Activated CD4-positive, alpha-beta T cell treated with anti-CD3 and anti-CD28 coated beads, Interleukin-2, amount 50 U/mL, for 24 hours (primary cell): ENCODE data around the gene CIB1.
A peak's percentile ranks its signal among the peaks of the same experiment; 100 is the strongest.

Experiments
- DNase-seq, 2 donors: peaks; one replicate each; pipeline ENCODE4 v3.0.0-alpha.2; 2020; ENCODE audit warnings: low read depth in 1 of 2, low spot score in 1 of 2

Gene CIB1

GRCh38 chr15:90219421-90220141, 14.2 kb downstream of the CIB1 start:
- peak in 1 of 2 donors; percentile 40 for DNase-seq

GRCh38 chr15:90217671-90218394, 15.9 kb downstream of the CIB1 start:
- DNase-seq = no peak

GRCh38 chr15:90214553-90215196, 19.1 kb downstream of the CIB1 start:
- no peak for DNase-seq

- DNase-seq = no peak
Observed at GRCh38 chr15:90213818-90214204, 19.9 kb downstream of the CIB1 start.

GRCh38 chr15:90213122-90213817, 20.5 kb downstream of the CIB1 start:
- no peak for DNase-seq

- DNase-seq = no peak
Observed at GRCh38 chr15:90212221-90213098, 21.3 kb downstream of the CIB1 start.

GRCh38 chr15:90211440-90212143, 22.1 kb downstream of the CIB1 start:
- no peak for DNase-seq

GRCh38 chr15:90211009-90211408, 22.7 kb downstream of the CIB1 start:
- no peak for DNase-seq

GRCh38 chr15:90210593-90210992, 23.1 kb downstream of the CIB1 start:
- no peak for DNase-seq

GRCh38 chr15:90209591-90209990, 24.1 kb downstream of the CIB1 start:
- DNase-seq = no peak

GRCh38 chr15:90208356-90208755, 25.4 kb downstream of the CIB1 start:
- no peak for DNase-seq

- no peak for DNase-seq
Observed at GRCh38 chr15:90207252-90207651, 26.5 kb downstream of the CIB1 start.

GRCh38 chr15:90205886-90206285, 27.9 kb downstream of the CIB1 start:
- DNase-seq = no peak

GRCh38 chr15:90205050-90205848, 28.5 kb downstream of the CIB1 start:
- DNase-seq = no peak

GRCh38 chr15:90203922-90204321, 29.8 kb downstream of the CIB1 start:
- no peak for DNase-seq

GRCh38 chr15:90203473-90203872, 30.3 kb downstream of the CIB1 start:
- no peak for DNase-seq

- no peak for DNase-seq
Observed at GRCh38 chr15:90202929-90203328, 30.8 kb downstream of the CIB1 start.

- no peak for DNase-seq
Observed at GRCh38 chr15:90201944-90202375, 31.8 kb downstream of the CIB1 start.
